ENCODE results near the gene PRODH.

DNA sequence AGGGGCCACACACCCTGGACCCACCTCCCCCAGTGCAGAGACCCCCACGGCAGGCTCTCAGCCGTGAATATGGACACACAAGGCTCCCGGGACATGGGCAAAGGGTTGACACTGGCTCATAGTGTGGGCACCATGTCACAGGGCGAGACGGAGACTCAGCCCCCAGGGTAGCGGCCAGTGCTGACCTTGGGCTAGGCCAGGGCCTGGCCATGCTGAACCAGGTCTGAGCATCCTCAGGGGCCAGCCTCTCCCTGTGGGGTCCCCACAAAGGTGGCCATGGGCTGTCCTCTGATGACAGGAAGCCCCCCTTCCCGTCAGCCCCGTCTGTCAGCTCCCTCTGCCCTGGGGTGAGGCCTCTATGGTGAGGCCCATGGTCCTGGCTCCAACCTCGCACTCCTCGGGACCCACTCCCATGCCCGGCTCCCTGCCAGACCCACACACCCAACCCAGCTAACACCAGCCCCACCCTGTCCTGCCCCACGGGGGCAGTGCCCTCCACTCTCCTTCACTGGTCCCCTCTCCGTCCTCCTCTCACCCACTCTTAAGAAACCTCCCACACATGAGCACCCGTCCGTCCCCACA is 19.0 kb upstream of the PRODH start:
- TF ChIP-seq, protein P1, sequence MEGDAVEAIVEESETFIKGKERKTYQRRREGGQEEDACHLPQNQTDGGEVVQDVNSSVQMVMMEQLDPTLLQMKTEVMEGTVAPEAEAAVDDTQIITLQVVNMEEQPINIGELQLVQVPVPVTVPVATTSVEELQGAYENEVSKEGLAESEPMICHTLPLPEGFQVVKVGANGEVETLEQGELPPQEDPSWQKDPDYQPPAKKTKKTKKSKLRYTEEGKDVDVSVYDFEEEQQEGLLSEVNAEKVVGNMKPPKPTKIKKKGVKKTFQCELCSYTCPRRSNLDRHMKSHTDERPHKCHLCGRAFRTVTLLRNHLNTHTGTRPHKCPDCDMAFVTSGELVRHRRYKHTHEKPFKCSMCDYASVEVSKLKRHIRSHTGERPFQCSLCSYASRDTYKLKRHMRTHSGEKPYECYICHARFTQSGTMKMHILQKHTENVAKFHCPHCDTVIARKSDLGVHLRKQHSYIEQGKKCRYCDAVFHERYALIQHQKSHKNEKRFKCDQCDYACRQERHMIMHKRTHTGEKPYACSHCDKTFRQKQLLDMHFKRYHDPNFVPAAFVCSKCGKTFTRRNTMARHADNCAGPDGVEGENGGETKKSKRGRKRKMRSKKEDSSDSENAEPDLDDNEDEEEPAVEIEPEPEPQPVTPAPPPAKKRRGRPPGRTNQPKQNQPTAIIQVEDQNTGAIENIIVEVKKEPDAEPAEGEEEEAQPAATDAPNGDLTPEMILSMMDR (IDR thresholded peaks at IDR 0.05), result no peak
- no peak for TF ChIP-seq EP300 (IDR thresholded peaks at IDR 0.05; ENCODE audit: low read depth)

Measured in transverse colon (tissue), 3 donors.